Measurements from ENCODE around the gene FBN1. TPM values are rescaled to one million over a fixed set of nuclear protein-coding genes. Genes with fewer than 3 reads are reported as not detected.
A peak's percentile ranks its signal among the peaks of the same experiment; 100 is the strongest.

FBN1 gene
- total RNA-seq, 2 donors from 2014 or later: 258 to 300 TPM

GRCh38 chr15:48625126-48625525 is 20.4 kb downstream of the FBN1 start:
- TF ChIP-seq CTCF (IDR thresholded peaks at IDR 0.05): no peak
- Histone ChIP-seq H3K9me3 (no peaks in the 10 kb centered on the region), H3K4me1 (ENCODE audit: control insufficient read depth in 1 of 2, low read depth in 2 of 2) (peaks cover 42 to 79% of the 10 kb centered on the region in 2 donors), H3K4me3 (peak overlapping the region; percentile 30), H3K36me3 (no peaks in the 10 kb centered on the region), H3K27me3 (replicated peaks; ENCODE audit: insufficient read depth) (no peaks in the 10 kb centered on the region), H3K27ac (peak overlapping the region in 1 of 2 donors; percentile 60)
- DNase-seq (ENCODE audit: low spot score) (no peak), ATAC-seq (ENCODE audit: insufficient number of reproducible peaks, low FRiP score, low read depth) (no peak)

GRCh38 chr15:48624700-48625099 is 20.8 kb downstream of the FBN1 start:
- H3K9me3 ChIP-seq: no peaks in the 10 kb centered on the region
- no peaks in the 10 kb centered on the region for H3K27me3 ChIP-seq (replicated peaks; ENCODE audit: insufficient read depth)
- H3K4me3 ChIP-seq: no peak overlapping the region
- DNase-seq (ENCODE audit: low spot score) (no peak), ATAC-seq (ENCODE audit: insufficient number of reproducible peaks, low FRiP score, low read depth) (no peak)
- no peak for TF ChIP-seq CTCF (IDR thresholded peaks at IDR 0.05)
- peaks cover 40 to 75% of the 10 kb centered on the region in 2 donors for H3K4me1 ChIP-seq (ENCODE audit: control insufficient read depth in 1 of 2, low read depth in 2 of 2)
- peak overlapping the region in 1 of 2 donors; percentile 60 for H3K27ac ChIP-seq
- no peaks in the 10 kb centered on the region for H3K36me3 ChIP-seq

GRCh38 chr15:48623456-48623855 is 22.1 kb downstream of the FBN1 start:
- no peak overlapping the region for H3K4me3 ChIP-seq
- ATAC-seq (ENCODE audit: insufficient number of reproducible peaks, low FRiP score, low read depth) (no peak), DNase-seq (ENCODE audit: low spot score) (no peak)
- H3K4me1 ChIP-seq (ENCODE audit: control insufficient read depth in 1 of 2, low read depth in 2 of 2): peaks cover 40 to 73% of the 10 kb centered on the region in 2 donors
- TF ChIP-seq CTCF (IDR thresholded peaks at IDR 0.05): no peak
- no peak overlapping the region for H3K27ac ChIP-seq
- no peaks in the 10 kb centered on the region for H3K27me3 ChIP-seq (replicated peaks; ENCODE audit: insufficient read depth)
- no peaks in the 10 kb centered on the region for H3K9me3 ChIP-seq
- no peaks in the 10 kb centered on the region for H3K36me3 ChIP-seq

GRCh38 chr15:48622237-48622636 is 23.3 kb downstream of the FBN1 start:
- Histone ChIP-seq H3K27ac (peak overlapping the region in 1 of 2 donors; percentile 11), H3K27me3 (replicated peaks; ENCODE audit: insufficient read depth) (no peaks in the 10 kb centered on the region), H3K4me3 (no peak overlapping the region), H3K4me1 (ENCODE audit: control insufficient read depth in 1 of 2, low read depth in 2 of 2) (peaks cover 39 to 73% of the 10 kb centered on the region in 2 donors), H3K36me3 (no peaks in the 10 kb centered on the region), H3K9me3 (no peaks in the 10 kb centered on the region)
- DNase-seq (ENCODE audit: low spot score) (no peak), ATAC-seq (ENCODE audit: insufficient number of reproducible peaks, low FRiP score, low read depth) (no peak)
- TF ChIP-seq CTCF (IDR thresholded peaks at IDR 0.05): no peak

GRCh38 chr15:48619446-48619845 is 26.1 kb downstream of the FBN1 start:
- H3K4me1 ChIP-seq (ENCODE audit: control insufficient read depth in 1 of 2, low read depth in 2 of 2): peaks cover 22 to 72% of the 10 kb centered on the region in 2 donors
- no peaks in the 10 kb centered on the region for H3K27me3 ChIP-seq (replicated peaks; ENCODE audit: insufficient read depth)
- no peak overlapping the region for H3K27ac ChIP-seq
- no peak overlapping the region for H3K4me3 ChIP-seq
- ATAC-seq (ENCODE audit: insufficient number of reproducible peaks, low FRiP score, low read depth) (no peak), DNase-seq (ENCODE audit: low spot score) (no peak)
- H3K36me3 ChIP-seq: no peaks in the 10 kb centered on the region
- TF ChIP-seq CTCF (IDR thresholded peaks at IDR 0.05): no peak
- H3K9me3 ChIP-seq: no peaks in the 10 kb centered on the region
